Mononuclear cell (primary cell): ENCODE results near the gene GRPEL1. TPM values are rescaled to one million over a fixed set of nuclear protein-coding genes. Genes with fewer than 3 reads are reported as not detected.

ENCODE experiments used
- H3K27me3 ChIP-seq: 2 replicates; pipeline ENCODE4 v1.6.0; 2011; ENCODE audit warnings: low read length, control low read depth; ENCODE audit not compliant: insufficient read depth
- H3K4me1 ChIP-seq: 2 replicates; pipeline ENCODE4 v1.5.1; 2011; ENCODE audit warnings: mild to moderate bottlenecking, low read length, control low read depth; ENCODE audit not compliant: insufficient read depth
- H3K4me3 ChIP-seq: 2 replicates; pipeline ENCODE4 v1.5.1; 2011; ENCODE audit warnings: mild to moderate bottlenecking, low read length, moderate library complexity
- H3K9me3 ChIP-seq: 2 replicates; pipeline ENCODE4 v1.5.1; 2011; ENCODE audit warnings: low read depth, mild to moderate bottlenecking, control low read depth, low read length
- total RNA-seq: library from RNA; depleted of rRNA; stranded (reverse); fragments of >200 nt; gene quantifications from one replicate; pipeline ENCODE4 v1.2.3, GENCODE V29; 2012

The GRPEL1 gene
- total RNA-seq, 1 donor, result 50.5 TPM

DNA sequence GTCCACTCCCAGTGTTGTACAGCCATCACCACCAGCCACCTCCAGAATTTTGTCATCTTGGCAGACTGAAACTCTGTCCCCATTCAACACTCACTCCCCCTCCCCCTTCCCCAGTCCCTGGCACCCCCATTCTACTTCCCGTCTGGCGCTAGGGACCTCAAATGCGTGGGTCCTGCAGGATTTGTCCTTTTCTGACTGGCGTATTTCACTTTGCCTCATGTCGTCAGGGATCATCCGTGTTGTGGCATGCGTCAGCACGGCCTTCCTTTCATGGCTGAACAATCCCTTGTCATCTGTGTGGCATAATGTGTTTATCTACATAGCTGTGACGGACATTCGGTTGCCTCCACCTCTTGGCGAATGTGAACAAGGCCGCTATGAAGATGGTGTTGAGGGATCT, 19.2 kb downstream of the GRPEL1 start:
- H3K4me1 ChIP-seq, result peaks cover 75% of the 10 kb centered on the region
- no peak overlapping the region for H3K4me3 ChIP-seq
- H3K27me3 ChIP-seq, result no peaks in the 10 kb centered on the region
- no peaks in the 10 kb centered on the region for H3K9me3 ChIP-seq

DNA sequence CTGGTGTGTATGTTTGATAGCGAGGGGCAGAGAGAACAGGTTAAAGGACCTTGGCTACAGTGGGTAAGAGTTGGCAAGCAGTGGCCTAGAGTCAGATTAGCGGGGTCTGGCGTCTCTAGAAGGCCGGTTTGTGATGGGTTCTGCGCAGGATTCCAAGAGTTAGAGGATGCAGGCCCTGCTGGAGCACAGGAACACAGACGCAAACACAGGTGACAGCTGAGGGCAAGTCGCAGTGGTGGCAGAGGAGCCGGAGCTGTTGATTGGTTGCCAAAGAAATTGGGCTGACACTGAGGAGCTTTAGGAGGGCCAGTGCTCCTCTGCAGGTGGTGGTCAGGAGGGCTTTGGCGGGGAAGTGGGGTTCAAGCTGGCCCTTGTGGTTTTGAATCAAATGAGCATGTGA, 20.9 kb downstream of the GRPEL1 start:
- Histone ChIP-seq H3K4me1 (peaks cover 67% of the 10 kb centered on the region), H3K4me3 (no peak overlapping the region)

DNA sequence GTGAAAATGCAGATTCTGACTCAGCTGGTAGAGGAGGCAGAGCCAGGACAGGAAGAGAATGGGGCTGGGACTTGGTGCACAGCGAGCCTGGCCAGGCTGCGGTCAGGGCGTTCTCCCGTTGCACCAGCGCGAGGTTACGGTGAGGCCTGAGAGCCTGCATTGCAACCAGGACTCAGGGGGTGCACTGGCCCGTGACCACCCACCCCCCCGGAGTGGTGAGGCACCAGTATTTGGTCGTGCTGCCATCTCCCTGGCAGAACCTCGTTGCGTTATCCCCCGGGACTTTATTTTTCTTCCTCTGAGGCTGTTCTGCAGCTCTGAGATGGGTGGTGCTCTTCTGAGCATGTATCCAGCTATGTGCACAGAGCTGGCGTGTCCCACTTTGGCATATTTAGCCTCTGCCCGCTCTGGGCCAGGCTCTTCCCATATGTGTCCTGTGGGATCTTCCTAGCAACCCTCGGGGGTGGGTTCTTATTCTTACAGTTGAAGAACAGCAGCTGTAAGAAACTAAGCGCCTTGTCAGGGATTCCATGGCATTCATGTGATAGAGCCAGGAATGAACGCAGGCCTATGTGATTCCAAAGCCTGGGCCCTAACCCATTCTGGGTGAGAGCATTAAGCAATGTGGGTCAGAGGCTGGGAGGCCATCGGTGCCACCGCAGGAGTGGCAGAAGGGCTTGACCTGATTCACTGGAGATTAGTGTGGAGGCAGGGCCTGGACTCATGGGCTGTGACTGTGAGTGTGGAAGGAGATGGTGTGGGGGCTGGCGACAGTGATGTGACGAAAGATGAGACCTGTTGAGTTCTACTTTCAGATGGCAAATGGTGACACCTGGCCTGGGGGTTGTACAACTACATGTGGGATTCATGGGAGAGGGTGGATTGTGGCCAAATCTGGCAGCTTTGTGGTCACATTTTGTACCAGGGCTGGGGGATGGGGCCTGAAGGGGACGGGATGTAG, 21.6 kb downstream of the GRPEL1 start:
- Histone ChIP-seq H3K4me1 (peaks cover 71% of the 10 kb centered on the region), H3K9me3 (no peaks in the 10 kb centered on the region), H3K4me3 (no peak overlapping the region), H3K27me3 (no peaks in the 10 kb centered on the region)

More for the DNA sequence above, 20.9 kb downstream of the GRPEL1 start:
- Histone ChIP-seq H3K27me3 (no peaks in the 10 kb centered on the region), H3K9me3 (no peaks in the 10 kb centered on the region)

DNA sequence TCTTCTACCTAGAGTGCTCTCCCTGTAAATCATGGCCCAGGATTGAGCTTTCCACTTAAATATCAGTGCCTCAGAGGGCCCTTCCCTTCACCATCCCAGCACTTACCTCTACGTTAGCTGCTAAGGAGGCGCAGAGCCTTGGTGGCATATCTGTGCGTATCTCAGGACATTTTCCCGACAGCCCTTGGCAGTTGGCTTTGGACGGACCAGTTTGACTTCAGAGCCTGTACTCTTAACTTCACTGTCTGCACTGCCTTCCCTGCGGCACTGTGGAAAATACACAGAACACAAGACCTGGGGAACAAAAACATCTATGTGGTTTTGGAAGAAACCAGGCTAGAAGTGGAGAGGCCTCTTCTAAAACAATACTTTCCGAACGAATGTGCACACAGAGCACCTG, 22.3 kb downstream of the GRPEL1 start:
- no peaks in the 10 kb centered on the region for H3K27me3 ChIP-seq
- H3K4me1 ChIP-seq, result peaks cover 69% of the 10 kb centered on the region
- no peaks in the 10 kb centered on the region for H3K9me3 ChIP-seq
- no peak overlapping the region for H3K4me3 ChIP-seq

DNA sequence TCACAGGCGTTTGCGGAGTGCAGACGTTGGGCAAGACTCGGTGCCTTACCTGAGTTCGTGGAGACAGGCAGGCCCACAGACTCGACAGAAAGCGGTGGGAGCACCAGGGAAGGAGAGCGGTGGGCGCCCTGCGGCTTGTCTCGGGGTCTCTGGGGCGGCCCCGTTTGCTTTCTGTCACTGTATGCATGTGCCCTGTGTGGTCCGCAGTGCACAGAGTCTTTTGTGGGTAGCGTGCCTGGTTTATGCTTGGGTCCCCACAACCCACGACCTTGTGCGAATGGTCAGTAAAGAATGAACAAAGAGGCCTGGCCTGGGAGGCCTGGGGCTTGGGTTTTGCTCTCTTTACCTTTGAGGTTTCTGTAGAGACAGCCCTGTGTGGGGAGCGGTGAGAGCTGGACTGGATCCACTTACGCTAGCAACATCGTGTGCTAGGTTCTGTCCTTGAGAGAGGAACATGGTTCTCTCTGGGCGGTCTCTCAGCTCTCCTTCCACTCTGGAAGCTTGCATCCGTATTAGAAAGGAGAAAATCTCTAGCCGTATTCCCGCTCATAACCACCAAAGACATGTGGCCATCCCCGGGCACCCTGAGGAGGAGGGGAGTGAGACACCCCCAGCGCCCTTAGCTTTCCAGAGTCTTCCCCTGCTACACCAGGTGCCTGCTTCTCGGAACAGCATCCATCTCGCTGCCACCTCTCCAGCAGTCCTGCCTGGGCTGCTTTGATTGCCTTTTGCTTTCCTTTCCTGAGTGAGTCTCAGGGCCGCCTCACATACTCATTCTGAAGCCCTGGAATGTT, 23.5 kb downstream of the GRPEL1 start:
- Histone ChIP-seq H3K4me3 (peak overlapping the region; percentile 89), H3K4me1 (peaks cover 66% of the 10 kb centered on the region)

DNA sequence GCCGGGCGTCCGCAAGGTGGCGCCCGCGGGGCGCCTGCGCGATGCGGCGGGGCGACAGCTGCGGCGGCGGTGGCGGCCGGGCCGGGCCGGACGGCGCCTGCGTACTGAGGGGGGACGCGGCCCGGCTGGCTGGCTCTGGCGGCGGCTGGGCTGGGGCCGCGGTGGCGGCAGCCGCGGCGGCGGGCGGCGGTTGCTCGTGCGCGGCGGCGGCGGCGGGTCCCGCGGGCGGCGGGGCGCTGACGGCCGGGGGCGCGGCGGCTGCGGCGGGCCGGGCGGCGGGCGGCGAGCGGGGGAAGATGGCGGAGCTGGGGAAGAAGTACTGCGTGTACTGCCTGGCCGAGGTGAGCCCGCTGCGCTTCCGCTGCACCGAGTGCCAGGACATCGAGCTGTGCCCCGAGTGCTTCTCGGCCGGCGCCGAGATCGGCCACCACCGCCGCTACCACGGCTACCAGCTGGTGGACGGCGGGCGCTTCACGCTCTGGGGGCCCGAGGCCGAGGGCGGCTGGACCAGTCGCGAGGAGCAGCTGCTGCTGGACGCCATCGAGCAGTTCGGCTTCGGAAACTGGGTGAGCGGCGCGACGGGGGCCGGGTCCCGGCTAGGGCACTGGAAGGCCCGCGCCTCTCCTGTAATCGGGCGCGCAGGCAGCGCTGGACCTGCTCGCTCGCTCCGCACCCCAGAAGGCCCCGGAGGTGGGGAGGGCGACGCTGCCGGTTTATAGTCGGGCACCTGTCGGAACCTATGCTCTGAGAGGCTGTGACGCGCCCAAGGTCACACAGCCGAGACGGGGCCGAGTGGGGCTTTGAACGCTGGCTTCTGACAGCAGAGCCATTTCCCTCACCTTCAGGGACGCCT, 24.4 kb downstream of the GRPEL1 start, which contains the start of gene TADA2B:
TSS of gene TADA2B (plus strand) at position 89 of the 853 bp plus-strand sequence. CDS start at position 297, 208 bp downstream.
- H3K27me3 ChIP-seq, result no peaks in the 10 kb centered on the region
- peaks cover 63% of the 10 kb centered on the region for H3K4me1 ChIP-seq
- peak within 1 kb of the TSS; percentile 89 for H3K4me3 ChIP-seq
- H3K9me3 ChIP-seq, result no peaks in the 10 kb centered on the region

More for the DNA sequence above, 23.5 kb downstream of the GRPEL1 start:
- Histone ChIP-seq H3K9me3 (no peaks in the 10 kb centered on the region), H3K27me3 (no peaks in the 10 kb centered on the region)

DNA sequence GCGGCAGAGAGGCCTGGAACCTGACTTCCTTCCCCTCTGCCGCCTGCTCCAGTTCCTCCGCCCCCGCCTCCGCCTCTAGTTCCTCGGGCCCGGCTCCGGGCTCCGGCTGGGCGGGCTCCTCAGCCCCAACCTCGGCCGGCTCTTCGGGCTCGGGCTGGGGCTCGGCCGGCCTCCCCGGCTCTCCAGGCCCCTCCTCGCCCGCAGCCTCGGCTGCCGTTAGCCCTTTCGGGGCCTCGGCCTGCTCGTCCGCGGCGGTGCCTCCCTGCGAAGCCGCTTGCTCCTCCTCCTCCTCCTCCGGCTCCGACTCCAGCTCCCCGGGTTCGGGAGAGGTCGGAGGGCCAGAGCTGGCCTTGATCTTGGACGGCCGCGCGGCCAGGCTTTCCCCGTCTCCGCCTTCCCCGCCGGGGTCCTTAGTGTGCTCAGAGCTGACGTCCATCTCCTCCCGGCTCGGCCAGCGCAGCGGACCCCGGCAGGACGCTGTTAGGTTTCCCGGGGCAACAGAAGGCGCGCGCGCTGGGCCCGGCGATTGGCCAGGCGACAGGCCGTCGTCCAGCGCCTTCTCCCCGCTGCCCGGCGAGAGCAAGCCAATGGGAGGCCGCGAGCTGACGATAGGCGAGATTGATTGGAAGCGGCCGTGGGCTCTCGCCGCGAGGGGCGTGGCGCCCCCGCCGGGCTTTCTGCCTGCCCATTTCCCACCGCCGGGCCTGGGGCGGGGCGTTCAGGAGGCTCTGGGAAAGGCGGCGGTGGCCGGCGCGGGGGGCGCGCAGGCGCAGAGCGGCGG, 25.2 kb downstream of the GRPEL1 start:
- H3K9me3 ChIP-seq, result no peaks in the 10 kb centered on the region
- peaks cover 59% of the 10 kb centered on the region for H3K4me1 ChIP-seq
- H3K4me3 ChIP-seq, result peak overlapping the region; percentile 64
- H3K27me3 ChIP-seq, result no peaks in the 10 kb centered on the region

DNA sequence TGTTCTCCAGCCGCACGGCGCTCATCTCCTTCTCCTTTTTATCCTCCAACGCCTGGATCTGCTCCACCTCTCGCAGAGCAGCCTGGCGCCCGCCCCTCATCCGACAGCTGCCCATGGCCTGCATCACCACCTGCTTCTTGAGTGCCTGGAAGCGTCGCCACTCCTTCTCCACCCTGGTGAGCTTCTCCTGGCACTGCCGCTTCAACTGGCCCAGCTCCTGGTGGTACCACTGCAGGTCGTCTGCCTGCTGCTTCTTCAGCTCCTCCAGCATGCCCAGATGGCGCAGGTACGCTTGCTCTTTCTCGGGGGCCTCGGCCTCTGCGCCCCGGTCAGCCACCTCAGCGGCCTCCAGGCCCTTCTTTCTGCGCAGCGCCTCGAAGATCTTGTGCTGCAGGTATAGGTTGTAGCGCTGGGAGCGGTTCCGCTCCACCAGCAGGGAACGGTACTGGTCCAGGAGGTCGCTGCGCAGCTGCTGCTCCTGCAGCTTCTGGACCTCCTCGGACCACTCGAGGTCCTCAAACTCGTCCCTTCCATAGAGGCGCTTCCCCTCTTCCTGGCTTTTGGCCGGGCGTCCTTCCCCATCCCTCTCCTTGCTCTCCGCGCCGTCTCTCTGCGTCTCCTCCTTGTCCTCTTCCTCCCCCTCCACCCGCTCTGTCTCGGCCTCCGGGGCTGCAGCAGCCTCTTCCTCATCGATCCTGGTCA, 25.9 kb downstream of the GRPEL1 start:
- H3K9me3 ChIP-seq, result no peaks in the 10 kb centered on the region
- no peaks in the 10 kb centered on the region for H3K27me3 ChIP-seq
- H3K4me1 ChIP-seq, result peaks cover 52% of the 10 kb centered on the region
- peak overlapping the region; percentile 64 for H3K4me3 ChIP-seq

DNA sequence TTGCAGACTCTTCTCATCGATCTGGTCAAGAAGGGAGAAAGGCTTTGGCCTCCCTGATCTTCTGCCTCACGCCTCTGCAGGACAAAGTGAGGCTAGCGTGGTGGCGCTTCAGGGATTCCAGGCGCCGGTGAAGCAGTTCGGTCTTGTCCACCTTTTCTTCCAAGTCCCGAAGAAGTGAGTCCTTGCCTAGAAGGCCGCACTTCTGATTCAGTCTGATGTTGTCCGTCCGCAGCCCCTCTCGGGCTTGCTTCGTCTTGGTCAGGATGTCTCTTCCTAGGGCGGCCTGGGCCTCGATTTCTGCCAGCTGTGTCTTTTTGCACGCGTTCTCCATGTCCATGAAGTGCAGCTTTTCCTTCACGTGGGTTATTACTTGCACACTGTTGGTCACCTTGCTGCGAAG, 26.6 kb downstream of the GRPEL1 start:
- Histone ChIP-seq H3K27me3 (no peaks in the 10 kb centered on the region), H3K4me3 (no peak overlapping the region), H3K4me1 (peaks cover 45% of the 10 kb centered on the region), H3K9me3 (no peaks in the 10 kb centered on the region)

DNA sequence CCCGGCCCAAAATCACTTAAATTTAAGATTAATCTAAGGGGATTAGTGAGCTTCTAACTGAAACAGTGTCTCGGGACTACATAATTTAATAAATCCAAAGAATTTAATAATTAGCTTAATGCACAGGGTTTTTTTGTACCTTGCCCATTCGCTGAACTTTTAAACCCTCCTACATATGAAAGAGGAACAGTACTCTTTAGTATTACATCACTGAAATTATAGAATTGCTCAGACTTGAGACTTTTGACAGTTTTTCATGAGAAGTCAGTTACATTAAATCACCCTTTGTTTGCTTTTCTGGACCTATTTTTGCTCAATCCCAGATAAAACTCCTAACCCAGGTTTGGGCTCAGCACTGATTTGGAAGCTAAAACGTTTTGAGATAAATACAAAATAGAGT, 27.1 kb downstream of the GRPEL1 start:
- Histone ChIP-seq H3K9me3 (no peaks in the 10 kb centered on the region), H3K4me3 (no peak overlapping the region), H3K4me1 (peaks cover 40% of the 10 kb centered on the region), H3K27me3 (no peaks in the 10 kb centered on the region)

DNA sequence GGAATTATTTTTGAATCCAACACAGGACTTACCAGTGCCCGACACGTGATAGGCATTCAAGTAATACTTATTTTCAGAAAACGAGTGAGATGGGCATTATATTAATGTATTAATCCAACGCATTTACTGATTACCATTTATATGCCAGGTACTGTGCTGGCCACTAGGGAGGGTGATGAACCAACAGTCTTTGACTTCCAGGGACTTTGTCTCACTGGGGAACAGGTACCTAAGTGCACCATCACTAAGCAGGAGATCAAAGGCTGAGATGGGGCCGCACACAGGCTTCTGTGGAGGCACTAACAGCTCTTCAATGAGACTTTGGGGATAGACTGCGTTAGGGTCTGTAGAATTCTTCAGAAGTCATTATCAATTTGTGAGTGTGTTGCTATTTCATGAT, 30.4 kb downstream of the GRPEL1 start:
- H3K9me3 ChIP-seq, result no peaks in the 10 kb centered on the region
- no peaks in the 10 kb centered on the region for H3K27me3 ChIP-seq
- no peak overlapping the region for H3K4me3 ChIP-seq
- H3K4me1 ChIP-seq, result peaks cover 16% of the 10 kb centered on the region

DNA sequence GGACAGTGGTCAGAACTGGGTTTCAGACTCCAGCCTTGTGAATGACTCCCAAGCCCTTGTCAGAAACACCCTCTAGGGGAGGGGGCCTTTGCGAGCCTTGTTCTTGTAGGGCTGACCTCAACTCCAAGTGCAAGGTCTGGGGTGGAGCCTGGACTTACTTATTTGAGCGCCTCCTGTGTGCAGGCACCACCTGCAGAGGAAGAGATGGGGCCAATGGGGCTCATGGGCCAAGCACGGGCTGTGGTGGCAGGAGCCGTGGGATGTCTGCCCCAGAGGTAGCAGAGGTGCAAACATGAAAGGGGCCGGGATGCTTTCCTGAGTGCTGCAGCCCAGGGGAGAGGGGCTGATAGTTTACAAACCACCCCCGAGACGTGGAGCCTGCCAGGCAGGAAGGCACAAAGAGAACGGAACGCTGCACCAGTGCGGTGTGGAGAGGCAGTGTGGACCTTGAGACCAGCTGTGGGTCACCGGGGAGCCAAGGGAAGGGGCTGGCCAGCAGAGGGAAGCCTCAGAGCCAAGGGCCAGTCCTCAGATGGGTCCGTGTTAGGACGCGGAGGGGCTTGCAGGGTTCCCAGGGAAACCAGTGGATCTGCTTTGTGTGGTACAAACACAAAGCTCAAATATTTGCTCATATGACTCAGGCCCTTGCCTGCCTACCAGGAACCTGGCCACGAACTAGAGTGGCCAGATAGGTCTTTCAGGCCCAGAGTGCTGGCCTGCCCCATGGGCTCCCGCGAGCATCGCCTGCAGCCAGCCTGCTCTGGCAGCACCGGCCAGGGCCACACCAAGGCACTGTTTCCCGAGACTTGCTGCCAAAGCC, 33.4 kb downstream of the GRPEL1 start:
- Histone ChIP-seq H3K27me3 (no peaks in the 10 kb centered on the region), H3K9me3 (no peaks in the 10 kb centered on the region), H3K4me3 (no peak overlapping the region), H3K4me1 (no peaks in the 10 kb centered on the region)

DNA sequence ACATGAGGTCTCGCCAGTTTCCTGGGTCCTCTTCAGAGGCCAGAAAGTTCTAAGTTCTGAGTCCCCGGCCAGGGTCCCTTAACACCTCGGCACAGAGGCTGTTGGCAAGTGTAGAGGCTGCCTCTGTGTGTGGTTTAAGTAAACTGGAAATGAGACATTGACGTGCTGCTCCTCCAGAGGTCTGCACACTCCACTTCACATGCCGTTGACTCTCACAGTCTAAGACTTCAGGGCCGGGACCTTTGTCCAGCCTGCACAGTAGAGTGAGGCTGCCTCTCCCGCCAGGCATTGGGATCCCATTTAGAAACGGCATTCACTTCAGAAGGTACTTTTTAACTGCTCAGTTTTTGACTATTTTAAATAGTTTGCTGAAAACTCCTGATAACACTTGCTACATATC, 35.3 kb downstream of the GRPEL1 start:
- Histone ChIP-seq H3K4me1 (no peaks in the 10 kb centered on the region), H3K9me3 (no peaks in the 10 kb centered on the region), H3K4me3 (no peak overlapping the region)

More for the DNA sequence above, 35.3 kb downstream of the GRPEL1 start:
- no peaks in the 10 kb centered on the region for H3K27me3 ChIP-seq
